Anterior cingulate cortex (tissue), 58 donors: Measurements from ENCODE around the gene ZNF19.
A peak's percentile ranks its signal among the peaks of the same experiment; 100 is the strongest.
"Not testable (repeated sequence)": the region's sequence is repeated elsewhere in the genome, so short reads cannot be mapped to it uniquely, and the experiment has no call there.

Experiments used
- DNase-seq, 58 donors: peaks; one replicate each; lab custom pipeline; 2025; lab: John Stamatoyannopoulos, UW

ZNF19 gene

GRCh38 chr16:71489122-71489521, at the start of gene ZNF19:
Gene ZNF19, minus strand, starts transcription at chr16:71489324. Its CDS starts 7,210 bp downstream, at chr16:71482114.
- no peak for DNase-seq

- peak in 14 of 58 donors; percentile 0 to 25 (median 4) for DNase-seq
Observed at GRCh38 chr16:71537643-71538042, 48.5 kb upstream of the ZNF19 start.

GRCh38 chr16:71536752-71537499, 47.8 kb upstream of the ZNF19 start:
- DNase-seq, result no peak

DNA sequence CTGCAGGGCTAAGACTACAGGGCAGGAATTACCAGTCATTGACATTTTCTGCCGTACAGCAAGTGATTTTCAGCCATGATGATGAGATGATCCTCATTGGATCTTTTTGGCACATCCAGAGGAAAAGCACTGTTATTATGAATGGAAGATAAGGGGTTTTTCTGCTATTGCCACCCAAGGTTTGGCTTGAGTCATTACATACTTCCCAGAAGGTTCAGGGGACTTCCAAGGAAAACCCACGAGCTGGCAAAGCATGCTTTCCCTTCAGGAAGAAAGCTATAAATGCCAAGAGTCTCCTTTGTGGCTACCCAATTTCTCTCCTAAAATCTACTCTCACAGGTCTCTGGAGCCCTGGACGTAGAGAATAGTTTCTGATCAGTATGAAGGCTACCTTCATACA, 43.2 kb upstream of the ZNF19 start:
- DNase-seq, result no peak

- no peak for DNase-seq
Observed at GRCh38 chr16:71528863-71529262, 39.7 kb upstream of the ZNF19 start.

DNA sequence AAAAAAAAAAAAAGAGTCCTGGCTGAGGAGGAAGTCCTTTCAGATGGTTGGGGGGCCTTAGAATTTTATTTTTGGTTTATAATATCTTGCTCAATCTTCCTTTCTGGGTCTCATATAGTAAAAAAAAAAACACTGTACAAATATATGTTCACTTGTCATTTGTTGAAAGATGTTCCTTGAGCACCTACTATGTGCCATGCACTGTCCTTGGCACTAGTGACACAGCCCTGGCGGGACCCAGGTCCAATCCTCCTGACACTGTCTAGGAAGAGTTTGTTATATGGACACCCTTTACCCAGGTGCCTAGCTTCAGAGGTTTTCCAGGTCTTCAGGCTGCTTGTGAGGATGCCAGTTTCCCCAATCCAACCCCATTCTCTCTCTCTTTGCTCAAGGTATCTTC, 39.1 kb upstream of the ZNF19 start:
- DNase-seq, result no peak

- no peak for DNase-seq
Observed at GRCh38 chr16:71526111-71526631, 37.0 kb upstream of the ZNF19 start, which contains the start of gene CHST4. Gene CHST4, plus strand, starts transcription at chr16:71526426. Its CDS starts 10,252 bp downstream, at chr16:71536678.

DNA sequence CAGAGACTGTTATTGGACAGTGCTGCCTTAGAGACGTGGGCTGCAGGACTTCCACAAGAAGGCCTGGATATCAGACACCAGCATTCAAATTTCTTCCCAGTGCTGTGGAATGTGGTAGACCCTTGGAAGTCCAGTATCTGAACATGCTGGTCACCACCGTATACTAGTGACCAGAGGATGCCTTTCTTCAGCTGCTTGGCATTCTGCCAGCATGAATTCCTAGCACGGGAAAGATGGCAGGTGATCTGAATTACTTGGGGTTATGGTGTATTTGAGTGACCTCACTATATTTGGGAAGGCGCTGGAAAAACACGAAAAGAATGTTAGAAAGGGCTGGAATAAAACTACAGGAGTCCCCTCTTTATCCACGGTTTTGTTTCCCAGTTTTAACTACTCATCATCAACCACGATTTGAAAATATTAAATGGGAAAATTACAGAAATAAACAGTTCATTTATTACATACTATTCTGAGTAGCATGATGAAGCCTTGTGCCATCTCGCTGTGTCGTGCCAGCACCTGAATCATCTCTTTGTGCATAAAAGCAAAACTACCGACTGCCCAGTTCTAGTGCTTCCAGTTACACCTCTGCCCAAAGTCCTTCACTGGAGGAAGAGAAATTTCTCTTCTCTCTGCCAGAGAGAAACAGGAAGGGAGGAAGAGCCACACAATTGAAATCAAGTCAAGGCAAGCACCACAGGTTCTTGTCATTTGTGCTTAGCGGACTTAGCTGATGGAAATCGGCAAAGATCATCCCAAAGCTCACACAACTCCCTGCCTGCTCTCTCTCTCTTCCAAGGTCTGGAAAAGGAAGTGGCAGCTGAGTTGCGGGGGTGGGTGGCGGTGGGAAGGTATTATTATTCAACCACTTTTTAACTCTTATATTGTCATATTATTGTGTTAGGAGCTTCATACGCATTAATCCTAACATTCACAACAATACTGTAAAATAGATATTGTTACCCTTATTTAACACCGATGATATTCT, 35.7 kb upstream of the ZNF19 start:
- DNase-seq, result no peak

DNA sequence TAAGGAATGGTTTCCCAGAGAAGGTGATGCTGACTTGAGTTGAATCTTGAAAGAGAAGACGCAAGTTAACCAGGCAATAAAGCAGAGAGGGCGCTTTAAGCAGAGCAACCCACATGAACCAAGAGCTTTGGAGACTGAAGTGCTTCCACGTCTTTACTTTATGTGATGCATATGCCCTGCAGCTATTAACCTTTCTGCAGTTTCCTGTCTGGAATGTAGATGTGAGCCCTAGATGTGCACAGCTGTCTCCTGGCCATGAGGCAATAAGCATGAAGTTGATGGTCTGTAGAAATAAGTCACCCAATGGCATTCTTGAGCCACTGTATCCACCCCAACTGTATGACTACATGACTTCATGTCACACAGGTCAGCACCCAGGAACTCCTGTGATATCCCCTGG, 31.4 kb upstream of the ZNF19 start:
- no peak for DNase-seq

DNA sequence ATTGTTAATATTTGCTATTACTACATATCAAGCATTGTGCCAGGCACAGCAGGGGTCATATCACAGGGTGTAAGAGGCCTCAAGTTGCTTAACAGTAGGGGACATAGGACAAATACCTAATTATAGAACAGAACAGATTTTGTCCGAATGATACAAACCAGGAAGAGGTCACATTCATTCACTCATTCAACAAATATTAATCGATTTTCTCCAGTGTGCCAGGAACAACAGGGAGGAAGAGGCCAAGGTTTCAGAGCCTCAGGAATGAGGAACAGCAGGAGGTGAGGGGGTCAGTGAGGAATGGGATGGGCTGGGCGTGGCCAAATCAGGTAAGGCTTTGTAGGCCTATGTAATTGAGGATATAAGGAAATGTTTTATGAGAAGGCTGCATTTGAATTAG, 25.9 kb upstream of the ZNF19 start:
- no peak for DNase-seq

GRCh38 chr16:71514476-71514875, 25.4 kb upstream of the ZNF19 start:
- DNase-seq, result no peak

GRCh38 chr16:71513302-71513701, 24.2 kb upstream of the ZNF19 start:
- DNase-seq, result no peak

DNA sequence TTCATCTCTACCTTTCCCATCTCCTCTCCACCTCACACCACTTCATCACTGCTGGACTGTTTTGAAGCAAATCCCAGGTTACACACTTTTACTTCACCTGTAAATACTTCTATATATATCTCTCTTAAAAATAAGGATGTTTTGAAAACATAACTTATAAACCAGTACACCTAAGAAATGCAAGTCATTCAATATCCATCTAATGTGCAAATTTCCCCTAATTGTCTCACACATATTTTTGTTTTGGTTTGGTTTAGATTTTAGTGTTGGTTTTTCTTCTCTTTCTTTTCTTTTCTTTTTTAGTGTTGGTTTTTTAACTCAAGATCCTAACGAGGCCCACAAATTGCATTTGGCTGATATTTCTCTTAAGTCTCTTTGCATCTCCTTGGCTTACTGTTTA, 17.9 kb upstream of the ZNF19 start:
- no peak for DNase-seq

DNA sequence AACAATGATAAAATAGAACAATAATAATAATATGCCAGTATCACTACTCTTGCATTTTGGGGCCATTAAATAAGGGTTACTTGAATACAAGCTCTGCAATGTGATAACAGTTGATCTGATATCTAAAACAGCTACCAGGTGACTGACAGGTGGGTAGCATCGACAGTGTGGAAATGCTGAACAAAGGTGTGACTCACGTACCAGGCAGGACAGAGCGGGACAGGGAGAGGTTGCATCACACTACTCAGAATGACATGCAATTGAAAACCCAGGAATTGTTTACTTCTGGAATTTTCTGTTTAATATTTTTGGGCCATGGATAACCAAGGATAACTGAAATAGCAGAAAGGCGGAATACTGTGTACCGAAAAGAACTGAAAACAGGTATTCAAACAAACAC, 15.8 kb upstream of the ZNF19 start:
- no peak for DNase-seq

GRCh38 chr16:71504051-71504450, 14.9 kb upstream of the ZNF19 start:
- DNase-seq, result not testable (repeated sequence)

DNA sequence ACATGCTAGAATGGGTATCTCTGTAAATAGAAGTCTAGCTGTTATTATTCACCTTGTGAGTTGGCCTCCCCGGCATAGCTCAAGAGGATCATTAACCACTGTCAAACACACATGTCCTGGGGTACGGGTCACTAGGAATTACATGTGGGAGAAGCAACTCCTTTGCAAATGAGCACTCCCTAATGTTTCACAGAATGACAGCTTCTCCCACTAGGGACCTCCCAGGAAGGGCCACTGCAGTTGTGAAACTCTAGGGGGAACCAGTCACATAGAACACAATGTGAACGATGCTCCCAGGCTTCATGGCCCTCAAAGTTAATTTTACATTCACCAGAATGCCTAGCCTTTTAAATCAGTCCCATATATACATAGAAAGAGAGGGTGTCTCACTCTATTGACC, 12.4 kb upstream of the ZNF19 start:
- DNase-seq, result no peak

- no peak for DNase-seq
Observed at GRCh38 chr16:71500964-71501363, 11.8 kb upstream of the ZNF19 start.

GRCh38 chr16:71499775-71500364, 10.7 kb upstream of the ZNF19 start:
- peak in 22 of 58 donors; percentile 0 to 48 (median 6) for DNase-seq

GRCh38 chr16:71498031-71498430, 8.9 kb upstream of the ZNF19 start:
- DNase-seq, result no peak

DNA sequence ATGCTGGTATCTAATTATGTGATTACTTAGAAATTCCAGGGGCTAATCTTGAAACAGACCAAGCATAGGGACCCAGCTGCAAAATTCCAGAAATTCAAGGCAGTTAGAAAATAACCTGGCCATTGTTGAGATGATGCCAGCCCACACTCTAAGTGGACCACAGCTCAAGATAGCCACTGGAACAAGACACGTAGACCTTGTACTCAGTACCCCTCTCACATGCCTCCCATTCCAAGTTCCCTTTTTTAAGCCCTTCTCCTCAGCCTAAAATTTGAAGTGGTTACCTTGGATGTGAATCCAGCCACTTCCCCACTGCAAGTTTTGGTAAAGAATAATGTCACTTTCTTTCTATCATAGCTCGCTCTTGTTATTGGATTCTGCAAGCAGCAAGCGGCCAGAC, 4.1 kb upstream of the ZNF19 start:
- DNase-seq, result no peak

- no peak for DNase-seq
Observed at GRCh38 chr16:71492786-71493185, 3.7 kb upstream of the ZNF19 start.
